ENCODE measurements around the gene CCDC51.
"Not testable (repeated sequence)": the region's sequence is repeated elsewhere in the genome, so short reads cannot be mapped to it uniquely, and the experiment has no call there.

The CCDC51 gene

DNA sequence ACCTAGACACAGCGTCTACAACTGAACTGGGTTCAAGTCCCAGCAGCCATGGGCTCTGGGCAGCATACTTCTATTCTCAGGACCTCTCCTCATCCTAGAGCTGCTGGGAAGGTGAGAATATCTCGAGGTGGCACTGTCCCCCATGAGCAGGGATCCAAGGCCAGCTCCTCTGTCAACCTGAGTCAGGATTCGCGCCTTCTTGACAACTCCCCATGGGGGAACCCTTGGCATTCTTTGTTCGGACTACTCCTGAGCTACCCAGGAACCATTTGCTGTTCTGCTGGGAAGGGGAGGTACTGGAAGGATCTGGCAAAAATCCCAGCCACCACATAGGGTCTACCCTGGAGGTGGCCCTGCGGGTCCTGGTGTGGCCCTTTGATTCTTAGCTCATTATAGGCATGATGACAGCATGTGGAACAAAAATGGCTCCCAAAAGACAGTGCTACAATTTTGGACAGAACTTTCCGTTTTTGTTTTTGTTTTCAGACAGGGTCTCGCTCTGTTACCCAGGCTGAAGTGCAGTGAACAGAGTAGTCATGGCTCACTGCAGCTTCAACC, 32.3 kb downstream of the CCDC51 start:
- Histone ChIP-seq H3K27ac (ENCODE audit: insufficient read depth, low read depth, low read length, poor library complexity, severe bottlenecking) (no peak overlapping the region), H3K36me3 (ENCODE audit: control insufficient read depth, insufficient read depth, low read length) (peaks cover 53% of the 10 kb centered on the region), H3K4me3 (ENCODE audit: insufficient read depth, low read depth, low read length) (no peak overlapping the region), H3K9me3 (ENCODE audit: control insufficient read depth, low read length) (no peaks in the 10 kb centered on the region), H3K4me1 (ENCODE audit: control insufficient read depth, insufficient read depth, low read length) (no peaks in the 10 kb centered on the region), H3K27me3 (ENCODE audit: control insufficient read depth, insufficient read depth, low read length, poor library complexity, severe bottlenecking) (no peaks in the 10 kb centered on the region)
- 94% methylated on average over 8 of the region's 8 CpGs for WGBS, 2 experiments

DNA sequence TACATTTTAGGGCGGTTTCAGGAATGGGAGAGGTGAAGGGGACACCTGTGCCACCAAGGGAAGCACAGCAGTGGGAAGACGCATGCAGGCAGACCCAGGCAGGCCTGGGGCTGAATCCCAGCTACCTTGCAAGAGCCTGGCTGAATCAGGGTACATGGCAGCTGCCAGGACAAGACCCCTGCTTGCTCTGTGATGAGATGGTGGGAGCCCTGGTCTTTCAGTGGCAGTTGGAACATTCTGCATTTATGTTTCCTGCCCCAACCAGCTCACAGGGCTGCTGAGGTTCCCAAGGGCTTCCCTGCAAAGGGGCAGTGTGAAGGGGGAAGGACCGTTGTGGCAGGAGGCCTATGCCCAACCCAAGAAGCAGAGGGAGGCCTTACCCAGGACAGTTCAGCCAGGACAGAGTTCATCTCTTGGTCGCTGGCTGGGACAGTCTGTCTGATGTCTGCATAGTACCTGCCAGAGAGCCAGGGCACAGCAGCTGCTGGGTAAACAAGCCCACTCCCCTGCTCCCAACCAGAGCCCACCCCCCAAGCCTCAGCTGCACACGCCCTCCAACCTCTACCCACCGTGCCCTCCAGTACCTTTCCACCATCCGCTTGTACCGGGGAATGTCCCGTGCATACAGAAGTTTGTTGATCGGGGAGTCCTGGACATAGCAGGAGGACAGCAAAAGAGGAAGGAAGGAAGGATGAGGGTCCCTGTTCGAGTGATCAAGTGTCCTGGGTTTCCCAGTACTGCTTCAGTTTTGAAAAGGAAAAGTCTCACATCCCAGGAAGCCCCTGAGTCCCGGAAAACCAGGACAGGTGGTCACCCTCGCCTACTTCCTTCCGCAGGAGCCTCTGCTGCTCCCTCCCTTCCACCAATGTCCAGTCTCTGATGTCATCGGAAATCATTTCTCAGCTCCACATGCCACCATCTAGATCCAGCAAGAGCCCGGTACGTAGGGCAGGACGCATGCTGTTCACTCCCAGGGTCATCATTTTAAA, 33.2 kb downstream of the CCDC51 start:
- Histone ChIP-seq H3K4me1 (ENCODE audit: control insufficient read depth, insufficient read depth, low read length) (no peaks in the 10 kb centered on the region), H3K27ac (ENCODE audit: insufficient read depth, low read depth, low read length, poor library complexity, severe bottlenecking) (no peak overlapping the region), H3K9me3 (ENCODE audit: control insufficient read depth, low read length) (no peaks in the 10 kb centered on the region), H3K4me3 (ENCODE audit: insufficient read depth, low read depth, low read length) (no peak overlapping the region), H3K27me3 (ENCODE audit: control insufficient read depth, insufficient read depth, low read length, poor library complexity, severe bottlenecking) (no peaks in the 10 kb centered on the region), H3K36me3 (ENCODE audit: control insufficient read depth, insufficient read depth, low read length) (peaks cover 45% of the 10 kb centered on the region)
- 95 to 97% methylated on average over 18 of the region's 18 CpGs for WGBS, 2 experiments

- Histone ChIP-seq H3K27ac (ENCODE audit: insufficient read depth, low read depth, low read length, poor library complexity, severe bottlenecking) (no peak overlapping the region), H3K36me3 (ENCODE audit: control insufficient read depth, insufficient read depth, low read length) (peaks cover 41% of the 10 kb centered on the region), H3K4me1 (ENCODE audit: control insufficient read depth, insufficient read depth, low read length) (no peaks in the 10 kb centered on the region), H3K9me3 (ENCODE audit: control insufficient read depth, low read length) (no peaks in the 10 kb centered on the region), H3K4me3 (ENCODE audit: insufficient read depth, low read depth, low read length) (no peak overlapping the region), H3K27me3 (ENCODE audit: control insufficient read depth, insufficient read depth, low read length, poor library complexity, severe bottlenecking) (no peaks in the 10 kb centered on the region)
- 90 to 100% methylated on average over 1 of the region's 1 CpG for WGBS, 2 experiments
Observed at GRCh38 chr3:48405971-48406370, 33.9 kb downstream of the CCDC51 start.

- H3K4me3 ChIP-seq (ENCODE audit: insufficient read depth, low read depth, low read length) = no peak overlapping the region
- H3K4me1 ChIP-seq (ENCODE audit: control insufficient read depth, insufficient read depth, low read length) = no peaks in the 10 kb centered on the region
- H3K27me3 ChIP-seq (ENCODE audit: control insufficient read depth, insufficient read depth, low read length, poor library complexity, severe bottlenecking) = no peaks in the 10 kb centered on the region
- 92 to 95% methylated on average over 13 of the region's 13 CpGs for WGBS, 2 experiments
- H3K27ac ChIP-seq (ENCODE audit: insufficient read depth, low read depth, low read length, poor library complexity, severe bottlenecking) = no peak overlapping the region
- no peaks in the 10 kb centered on the region for H3K9me3 ChIP-seq (ENCODE audit: control insufficient read depth, low read length)
- H3K36me3 ChIP-seq (ENCODE audit: control insufficient read depth, insufficient read depth, low read length) = peaks cover 38% of the 10 kb centered on the region
Observed at GRCh38 chr3:48405343-48405881, 34.5 kb downstream of the CCDC51 start.

- Histone ChIP-seq H3K27me3 (ENCODE audit: control insufficient read depth, insufficient read depth, low read length, poor library complexity, severe bottlenecking) (no peaks in the 10 kb centered on the region), H3K4me3 (ENCODE audit: insufficient read depth, low read depth, low read length) (no peak overlapping the region), H3K27ac (ENCODE audit: insufficient read depth, low read depth, low read length, poor library complexity, severe bottlenecking) (no peak overlapping the region), H3K36me3 (ENCODE audit: control insufficient read depth, insufficient read depth, low read length) (peaks cover 31% of the 10 kb centered on the region), H3K4me1 (ENCODE audit: control insufficient read depth, insufficient read depth, low read length) (no peaks in the 10 kb centered on the region), H3K9me3 (ENCODE audit: control insufficient read depth, low read length) (no peaks in the 10 kb centered on the region)
- WGBS, 2 experiments = 95 to 96% methylated on average over 21 of the region's 21 CpGs
Observed at GRCh38 chr3:48404440-48405342, 35.2 kb downstream of the CCDC51 start.

DNA sequence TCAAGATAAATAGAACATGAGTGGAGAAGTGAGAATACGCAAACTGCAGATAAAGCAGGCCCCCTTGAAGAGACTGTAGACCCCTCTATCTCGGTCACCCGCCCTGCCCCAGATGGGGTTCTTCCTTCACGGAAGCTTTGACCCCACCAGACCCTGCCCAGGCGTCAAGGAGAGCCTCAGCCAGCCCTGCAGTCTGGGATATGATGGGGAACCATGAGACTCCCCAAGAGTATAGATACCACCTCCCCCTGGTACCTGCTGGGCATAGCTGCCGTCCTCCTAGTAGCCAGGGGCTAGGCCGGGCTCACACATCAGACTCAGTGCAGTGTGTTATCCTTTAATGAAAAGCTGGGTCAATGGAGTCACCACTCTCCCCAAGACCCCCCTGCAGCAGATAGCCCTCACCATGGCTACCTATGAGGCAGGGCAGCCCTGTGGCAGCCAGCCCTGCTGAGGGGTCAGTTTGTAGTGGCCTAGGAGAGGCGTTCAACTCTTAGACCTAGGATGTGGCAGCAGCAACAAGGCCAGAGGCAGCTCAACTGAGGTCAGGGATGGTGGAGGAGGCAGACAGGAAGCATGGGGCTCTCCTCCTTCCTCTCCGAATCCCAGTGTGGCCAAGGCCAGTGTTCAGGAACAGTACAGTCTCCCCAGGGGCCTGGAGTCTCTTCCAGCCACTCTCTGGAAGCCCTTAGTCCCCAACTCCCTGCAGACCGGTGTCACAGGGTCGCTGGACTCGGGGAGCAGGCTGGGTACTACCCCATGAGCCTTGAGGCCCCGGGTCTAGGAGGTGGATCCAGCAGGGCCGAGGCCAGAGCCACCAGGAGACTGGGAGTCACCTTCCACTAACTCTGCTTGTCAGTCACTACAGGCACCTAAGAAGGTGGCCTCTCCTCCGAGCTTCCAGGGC, 36.1 kb downstream of the CCDC51 start:
- H3K27ac ChIP-seq (ENCODE audit: insufficient read depth, low read depth, low read length, poor library complexity, severe bottlenecking) = no peak overlapping the region
- no peaks in the 10 kb centered on the region for H3K4me1 ChIP-seq (ENCODE audit: control insufficient read depth, insufficient read depth, low read length)
- H3K9me3 ChIP-seq (ENCODE audit: control insufficient read depth, low read length) = no peaks in the 10 kb centered on the region
- 95% methylated on average over 15 of the region's 15 CpGs for WGBS, 2 experiments
- H3K27me3 ChIP-seq (ENCODE audit: control insufficient read depth, insufficient read depth, low read length, poor library complexity, severe bottlenecking) = no peaks in the 10 kb centered on the region
- peaks cover 22% of the 10 kb centered on the region for H3K36me3 ChIP-seq (ENCODE audit: control insufficient read depth, insufficient read depth, low read length)
- no peak overlapping the region for H3K4me3 ChIP-seq (ENCODE audit: insufficient read depth, low read depth, low read length)

DNA sequence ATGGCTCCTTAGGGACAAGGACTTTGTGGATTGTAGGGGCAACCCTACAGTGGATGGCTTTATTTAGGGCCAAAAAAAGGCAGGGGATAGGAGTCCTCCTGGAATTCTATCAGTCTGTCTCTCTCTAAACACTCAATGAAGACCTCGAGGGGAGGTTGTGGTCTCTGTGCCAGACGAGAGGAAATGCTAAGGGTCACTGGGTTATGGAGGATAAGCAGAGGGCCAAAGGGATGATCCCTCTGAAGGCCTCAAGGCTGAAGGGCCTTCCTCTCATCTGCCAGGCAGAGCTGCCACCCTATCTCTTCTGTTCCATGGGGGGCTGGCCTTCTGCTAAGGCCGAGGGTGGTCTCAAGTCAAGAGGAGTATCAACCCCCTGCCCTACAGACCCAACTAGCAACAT, 37.0 kb downstream of the CCDC51 start:
- H3K4me3 ChIP-seq (ENCODE audit: insufficient read depth, low read depth, low read length) = no peak overlapping the region
- H3K36me3 ChIP-seq (ENCODE audit: control insufficient read depth, insufficient read depth, low read length) = peaks cover 19% of the 10 kb centered on the region
- no peak overlapping the region for H3K27ac ChIP-seq (ENCODE audit: insufficient read depth, low read depth, low read length, poor library complexity, severe bottlenecking)
- H3K9me3 ChIP-seq (ENCODE audit: control insufficient read depth, low read length) = no peaks in the 10 kb centered on the region
- H3K27me3 ChIP-seq (ENCODE audit: control insufficient read depth, insufficient read depth, low read length, poor library complexity, severe bottlenecking) = no peaks in the 10 kb centered on the region
- H3K4me1 ChIP-seq (ENCODE audit: control insufficient read depth, insufficient read depth, low read length) = no peaks in the 10 kb centered on the region
- 98% methylated on average over 3 of the region's 3 CpGs for WGBS, 2 experiments

DNA sequence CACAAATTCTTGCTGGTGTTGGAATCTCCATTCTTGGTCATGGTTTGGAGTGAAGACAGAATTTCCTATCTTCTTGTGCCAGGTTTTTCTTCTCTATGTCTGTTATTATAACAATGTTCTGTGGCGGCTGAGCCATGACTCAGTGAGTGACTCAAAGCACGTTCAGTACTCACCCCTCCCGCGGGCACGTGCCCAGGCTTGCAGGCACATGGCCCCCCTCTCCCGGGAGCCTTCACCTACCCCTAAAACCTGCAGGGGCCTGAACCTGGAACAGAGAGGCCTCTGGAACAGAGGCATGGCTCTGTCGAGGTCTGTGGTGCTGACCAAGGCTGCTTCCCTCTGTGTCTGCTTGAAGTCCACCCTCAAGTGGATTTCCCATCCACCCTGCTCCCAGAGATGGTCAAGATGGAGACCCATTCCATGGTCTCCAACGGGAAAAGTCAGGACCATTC, 37.6 kb downstream of the CCDC51 start:
- Histone ChIP-seq H3K27ac (ENCODE audit: insufficient read depth, low read depth, low read length, poor library complexity, severe bottlenecking) (no peak overlapping the region), H3K4me1 (ENCODE audit: control insufficient read depth, insufficient read depth, low read length) (no peaks in the 10 kb centered on the region), H3K27me3 (ENCODE audit: control insufficient read depth, insufficient read depth, low read length, poor library complexity, severe bottlenecking) (no peaks in the 10 kb centered on the region), H3K36me3 (ENCODE audit: control insufficient read depth, insufficient read depth, low read length) (peaks cover 16% of the 10 kb centered on the region), H3K4me3 (ENCODE audit: insufficient read depth, low read depth, low read length) (no peak overlapping the region), H3K9me3 (ENCODE audit: control insufficient read depth, low read length) (no peaks in the 10 kb centered on the region)
- 91 to 95% methylated on average over 8 of the region's 8 CpGs for WGBS, 2 experiments

GRCh38 chr3:48401434-48401901, 38.5 kb downstream of the CCDC51 start:
- H3K36me3 ChIP-seq (ENCODE audit: control insufficient read depth, insufficient read depth, low read length) = peaks cover 16% of the 10 kb centered on the region
- H3K4me3 ChIP-seq (ENCODE audit: insufficient read depth, low read depth, low read length); H3K27ac ChIP-seq (ENCODE audit: insufficient read depth, low read depth, low read length, poor library complexity, severe bottlenecking); H3K9me3 ChIP-seq (ENCODE audit: control insufficient read depth, low read length); H3K4me1 ChIP-seq (ENCODE audit: control insufficient read depth, insufficient read depth, low read length); H3K27me3 ChIP-seq (ENCODE audit: control insufficient read depth, insufficient read depth, low read length, poor library complexity, severe bottlenecking): not testable (repeated sequence)
- 93 to 96% methylated on average over 12 of the region's 12 CpGs for WGBS, 2 experiments
